Mesenteric fat pad (tissue), 1 donor: ENCODE results near the gene POLR2F. TPM values are rescaled to one million over a fixed set of nuclear protein-coding genes. Genes with fewer than 3 reads are reported as not detected.

ENCODE experiments used
- DNase-seq: peaks from one replicate; pipeline ENCODE4 v3.0.0-alpha.2; 2020; ENCODE audit warnings: low spot score
- long read RNA-seq: library from polyadenylated mRNA; unstranded; transcript quantifications from one replicate; pipeline ENCODE4 v2.0.0, GENCODE V29; 2020
- total RNA-seq: library from RNA; stranded (reverse); fragmentation: NEBNext Ultra II Directional; extraction: Animal tissue kit (Norgen Biotek cat#: 25700); gene quantifications from one replicate; pipeline ENCODE4 v1.2.1, GENCODE V29; 2021
- donor health status: DM: yes; HTN: yes; CAD: no.

Gene POLR2F
- 56.9 TPM for total RNA-seq
- long read RNA-seq, transcript POLR2F-205 (5 exons, 2,106 nt) = major isoform, 6 of 11 reads
- long read RNA-seq, partial matches to known transcripts = 2 of 11 reads
- long read RNA-seq, other reads (novel, unspliced or antisense) = 1 of 11 reads

GRCh38 chr22:37953437-37954179 lies at the start of gene POLR2F, which contains the start of gene C22orf23:
Gene POLR2F, plus strand, starts transcription at chr22:37953699. Its CDS starts 89 bp downstream, at chr22:37953788.
Gene C22orf23, minus strand, starts transcription at chr22:37953601. Its CDS starts 452 bp downstream, at chr22:37953149.
- DNase-seq = peak; percentile 99

- no peak for DNase-seq
These were observed 48.6 kb upstream of the POLR2F start for GRCh38 chr22:37904572-37905533.

- DNase-seq = peak; percentile 92
These were observed 47.8 kb upstream of the POLR2F start, which contains the start of gene MICALL1 for GRCh38 chr22:37905534-37906363. Gene MICALL1, plus strand, starts transcription at chr22:37906297. Its CDS starts 126 bp downstream, at chr22:37906423.

- DNase-seq = no peak
These were observed 47.0 kb upstream of the POLR2F start for GRCh38 chr22:37906364-37907008.

GRCh38 chr22:37907036-37907954 lies 46.2 kb upstream of the POLR2F start:
- no peak for DNase-seq

- DNase-seq = no peak
These were observed 43.7 kb upstream of the POLR2F start for GRCh38 chr22:37909766-37910165.

GRCh38 chr22:37910890-37911672 lies 42.4 kb upstream of the POLR2F start:
- DNase-seq = no peak

GRCh38 chr22:37911697-37912096 lies 41.8 kb upstream of the POLR2F start:
- no peak for DNase-seq

GRCh38 chr22:37912171-37912570 lies 41.3 kb upstream of the POLR2F start:
- no peak for DNase-seq

- DNase-seq = no peak
These were observed 40.2 kb upstream of the POLR2F start for GRCh38 chr22:37913233-37913721.

GRCh38 chr22:37916311-37916710 lies 37.2 kb upstream of the POLR2F start:
- no peak for DNase-seq

GRCh38 chr22:37917874-37918548 lies 35.5 kb upstream of the POLR2F start:
- no peak for DNase-seq

GRCh38 chr22:37918580-37919270 lies 34.8 kb upstream of the POLR2F start:
- DNase-seq = no peak

GRCh38 chr22:37920126-37920525 lies 33.4 kb upstream of the POLR2F start:
- DNase-seq = no peak

- DNase-seq = no peak
These were observed 31.3 kb upstream of the POLR2F start for GRCh38 chr22:37922191-37922590.

- DNase-seq = no peak
These were observed 29.6 kb upstream of the POLR2F start for GRCh38 chr22:37923927-37924326.
